GM18526 (cell line): ENCODE measurements around the gene STUB1.

Experiments used
- POLR2A ChIP-seq: IDR thresholded peaks from 3 replicates; pipeline ENCODE4 v1.6.1; 2011; ENCODE audit not compliant: insufficient read length; ENCODE audit errors: extremely low read depth

The STUB1 gene

DNA sequence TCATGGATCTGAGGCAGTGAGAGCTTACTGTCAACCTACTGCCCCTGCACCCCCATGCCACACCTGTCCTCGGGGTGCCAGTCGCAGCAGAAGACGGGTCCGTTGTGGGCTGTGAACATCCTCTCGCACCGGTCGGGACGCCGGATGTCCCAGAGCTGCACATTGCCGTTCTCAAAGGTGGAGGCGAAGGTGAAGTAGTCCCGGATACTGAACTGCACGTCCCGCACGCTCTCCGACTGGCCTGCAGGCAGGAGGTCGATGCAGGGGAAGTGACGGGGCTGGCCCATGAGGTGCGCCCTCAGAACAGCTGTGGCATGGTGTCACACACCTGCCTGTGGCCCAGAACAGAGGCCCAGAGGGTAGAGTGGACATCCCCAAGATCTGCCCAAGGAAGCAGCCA is 7.3 kb downstream of the STUB1 start:
- TF ChIP-seq POLR2A = no peak

DNA sequence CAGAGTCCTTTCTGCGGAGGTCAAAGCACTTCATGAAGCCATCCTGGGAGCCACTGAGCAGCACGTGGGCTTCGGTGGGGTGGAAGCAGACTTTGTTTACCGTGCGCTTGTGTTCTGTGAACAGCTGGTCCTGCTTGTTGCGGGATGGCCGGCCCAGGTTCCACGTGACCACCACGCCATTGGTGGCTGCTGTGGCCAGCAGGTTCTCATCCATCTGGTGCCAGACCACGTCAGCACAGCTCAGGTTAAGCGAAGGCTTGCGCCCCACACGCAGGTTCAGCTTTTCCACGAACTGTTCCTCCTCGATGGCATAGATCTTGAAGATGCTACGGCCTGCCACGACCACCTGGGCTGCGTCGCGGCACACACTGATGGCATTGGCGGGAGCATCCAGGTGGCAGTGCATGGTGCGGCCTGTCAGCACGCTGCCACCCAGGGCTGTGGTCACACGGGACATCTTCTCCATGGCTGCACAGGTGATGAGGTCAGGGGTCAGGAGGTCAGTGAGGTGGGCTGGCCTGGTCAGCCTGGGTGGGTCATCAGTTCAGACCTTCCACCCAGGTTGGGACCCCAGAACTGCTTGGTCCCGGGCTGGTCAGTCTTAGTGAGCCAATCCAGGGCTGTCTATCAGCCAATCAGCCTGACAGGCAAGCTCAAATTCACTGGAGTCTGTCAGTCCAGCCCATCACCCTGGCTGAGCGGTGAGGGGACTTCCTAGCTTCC is 9.1 kb downstream of the STUB1 start:
- TF ChIP-seq POLR2A = no peak

DNA sequence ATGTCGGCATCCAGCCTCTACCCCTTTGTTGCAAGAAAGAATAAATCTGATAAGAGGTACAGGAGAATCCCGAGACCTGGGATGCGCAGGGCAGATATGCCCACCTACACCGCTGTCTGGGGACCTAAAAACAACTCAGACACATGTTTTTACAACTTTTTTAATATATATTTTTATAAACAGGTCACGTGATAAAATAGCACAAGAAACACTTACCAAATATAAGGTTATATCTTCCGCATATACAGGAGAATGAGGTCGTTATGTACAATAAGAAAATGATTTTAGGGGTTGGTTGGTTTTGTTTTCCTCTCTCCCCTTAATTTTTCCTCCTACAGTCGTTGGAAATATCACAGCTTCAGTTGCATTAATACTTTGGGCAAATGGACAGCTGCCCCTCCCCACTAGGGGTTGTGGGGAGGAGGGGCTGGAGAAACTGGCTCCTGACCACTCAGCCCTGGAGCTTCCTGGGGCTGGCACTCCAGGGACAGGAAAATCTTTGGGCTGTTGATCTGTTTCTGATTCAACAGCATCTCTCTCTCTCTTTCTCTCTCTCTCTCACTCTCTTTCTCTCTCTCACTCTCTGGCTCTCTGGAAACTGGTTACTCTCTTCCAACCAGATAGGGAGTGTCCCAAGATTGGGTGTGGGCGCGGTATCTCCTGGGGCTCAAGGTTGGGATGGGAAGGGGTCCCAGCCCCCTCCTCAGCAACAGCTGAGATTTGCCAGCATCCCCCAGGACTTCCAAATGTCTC is 12.3 kb downstream of the STUB1 start:
- TF ChIP-seq POLR2A = no peak

GRCh38 chr16:693364-693763 is 13.2 kb downstream of the STUB1 start:
- no peak for TF ChIP-seq POLR2A

DNA sequence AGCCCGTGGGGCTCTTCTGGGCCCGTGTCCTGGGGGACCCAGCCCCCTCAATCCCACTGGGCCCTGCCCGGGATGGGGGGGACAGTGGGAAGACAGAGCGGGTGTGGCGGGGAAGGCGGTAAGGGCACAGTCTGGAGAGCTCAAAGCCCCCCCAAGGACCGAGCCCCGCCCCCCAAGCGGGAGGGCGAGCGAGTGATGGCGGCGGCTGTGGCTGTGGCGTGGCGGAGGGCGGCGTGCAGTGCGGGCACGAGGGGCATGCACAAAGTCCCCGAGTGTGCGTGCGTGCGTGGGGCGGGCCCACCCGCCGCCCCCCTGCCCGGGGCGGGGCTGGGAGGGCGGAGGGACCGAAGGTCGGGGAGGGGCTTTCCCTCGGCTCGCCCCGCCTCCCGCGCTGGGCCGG is 13.6 kb downstream of the STUB1 start:
- TF ChIP-seq POLR2A = no peak

- no peak for TF ChIP-seq POLR2A
Measured at GRCh38 chr16:694187-694862, 14.1 kb downstream of the STUB1 start.

DNA sequence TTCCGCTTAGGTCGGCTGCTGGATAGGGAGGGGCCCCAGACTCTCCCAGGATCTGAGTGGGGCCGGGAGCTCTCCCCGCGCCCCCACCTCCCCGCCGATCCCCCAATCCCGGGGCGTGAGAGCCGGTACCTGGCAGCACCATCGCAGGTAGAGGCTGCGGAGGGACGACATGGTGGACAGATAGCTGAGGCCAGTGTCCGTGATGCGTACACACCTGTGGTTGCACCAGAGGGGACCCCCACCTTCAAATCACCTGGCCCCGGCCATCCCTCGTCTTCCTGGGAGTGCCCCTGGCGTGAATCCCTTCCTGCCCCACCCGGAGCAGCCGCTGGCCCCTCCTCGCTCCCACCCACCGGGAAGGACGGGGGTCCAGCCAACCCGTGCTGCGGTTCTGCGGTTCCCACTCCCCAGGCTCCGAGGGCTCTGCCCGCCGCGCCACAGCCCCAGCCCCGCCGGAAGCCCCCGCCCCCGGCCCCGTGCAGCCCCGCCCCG is 14.7 kb downstream of the STUB1 start:
- TF ChIP-seq POLR2A = no peak

GRCh38 chr16:695355-696089 is 15.3 kb downstream of the STUB1 start:
- peak; percentile 57 for TF ChIP-seq POLR2A

- TF ChIP-seq POLR2A = no peak
Measured at GRCh38 chr16:698911-699671, 18.9 kb downstream of the STUB1 start.

- no peak for TF ChIP-seq POLR2A
Measured at GRCh38 chr16:700684-701584, 20.7 kb downstream of the STUB1 start.

GRCh38 chr16:702341-702740 is 22.1 kb downstream of the STUB1 start:
- TF ChIP-seq POLR2A = no peak

DNA sequence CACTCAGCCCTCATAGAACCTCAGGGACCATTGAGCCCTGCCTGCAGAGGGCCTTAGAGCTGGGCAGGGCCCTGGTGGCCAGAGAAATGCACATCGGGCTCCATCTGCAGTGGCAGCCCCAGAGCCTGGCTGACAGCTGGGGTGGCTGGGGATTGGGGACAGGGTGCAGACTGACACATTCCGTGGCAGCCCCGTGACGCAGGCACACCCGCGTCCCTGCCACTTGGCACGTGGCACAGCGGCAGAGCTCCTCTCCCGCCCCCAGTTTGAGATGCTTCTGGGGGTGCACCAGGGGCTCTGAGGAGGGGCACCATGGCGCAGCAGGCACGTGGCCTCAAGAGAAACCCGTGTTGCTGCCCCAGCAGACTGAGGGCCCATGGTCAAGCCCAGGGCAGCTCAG is 23.2 kb downstream of the STUB1 start:
- TF ChIP-seq POLR2A = no peak

- TF ChIP-seq POLR2A = no peak
Measured at GRCh38 chr16:704047-704446, 23.8 kb downstream of the STUB1 start.
